Neural crest cell (in vitro differentiated cells): Measurements from ENCODE around the gene SV2B. TPM values are rescaled to one million over a fixed set of nuclear protein-coding genes. Genes with fewer than 3 reads are reported as not detected.

Experiments
- DNase-seq: peaks from one replicate; pipeline ENCODE4 v3.0.0; 2021; ENCODE audit warnings: low read depth, mixed read lengths, low spot score
- H3K27ac Mint-ChIP-seq: one replicate; pipeline ENCODE4 v1.8.0; 2021; ENCODE audit warnings: mild to moderate bottlenecking, mixed read lengths; ENCODE audit not compliant: unreplicated experiment
- H3K27me3 Mint-ChIP-seq: 2 replicates; pipeline ENCODE4 v1.8.0; 2021; ENCODE audit warnings: low read depth, mild to moderate bottlenecking, mixed read lengths
- H3K36me3 Mint-ChIP-seq: 2 replicates; pipeline ENCODE4 v1.8.0; 2021; ENCODE audit warnings: low read depth, mild to moderate bottlenecking, mixed read lengths
- H3K4me1 Mint-ChIP-seq: 2 replicates; pipeline ENCODE4 v1.8.0; 2021; ENCODE audit warnings: mixed read lengths
- H3K4me3 Mint-ChIP-seq: one replicate; pipeline ENCODE4 v1.8.0; 2021; ENCODE audit warnings: mild to moderate bottlenecking, mixed read lengths
- H3K9me3 Mint-ChIP-seq: 2 replicates; pipeline ENCODE4 v1.8.0; 2021; ENCODE audit warnings: mixed read lengths
- CTCF ChIP-seq: fragments of 200-600 bp; sonication (generic); conservative IDR thresholded peaks from 2 replicates; pipeline ENCODE4 v1.5.0; 2021; ENCODE audit warnings: antibody characterized with exemption, mild to moderate bottlenecking
- total RNA-seq: library from RNA; stranded (reverse); gene quantifications from 2 replicates; pipeline ENCODE4 v1.2.1, GENCODE V29; 2021

SV2B gene
- total RNA-seq, 1 donor from 2014 or later, result not detected

DNA sequence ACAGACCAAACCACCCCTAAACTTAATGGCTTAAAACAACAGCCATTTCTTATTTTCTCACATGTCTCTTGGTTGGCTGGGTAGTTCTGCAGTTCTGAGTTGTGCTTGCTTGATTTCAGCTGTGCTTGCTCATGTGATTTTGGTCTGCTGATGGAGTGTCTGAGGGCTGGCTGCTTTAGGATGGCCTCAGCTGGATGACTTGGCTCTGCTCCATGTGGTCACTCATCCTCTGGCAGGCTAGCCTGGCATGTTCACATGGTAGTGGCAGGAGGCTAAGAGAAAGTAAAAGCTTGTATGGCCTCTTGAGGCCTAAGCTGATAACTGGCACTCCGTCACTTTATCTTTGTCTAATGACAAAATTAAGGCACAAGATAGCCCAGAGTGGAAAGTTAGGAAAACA lies 4.1 kb downstream of the SV2B start:
- no peak for TF ChIP-seq CTCF
- no peak overlapping the region for H3K27ac Mint-ChIP-seq

DNA sequence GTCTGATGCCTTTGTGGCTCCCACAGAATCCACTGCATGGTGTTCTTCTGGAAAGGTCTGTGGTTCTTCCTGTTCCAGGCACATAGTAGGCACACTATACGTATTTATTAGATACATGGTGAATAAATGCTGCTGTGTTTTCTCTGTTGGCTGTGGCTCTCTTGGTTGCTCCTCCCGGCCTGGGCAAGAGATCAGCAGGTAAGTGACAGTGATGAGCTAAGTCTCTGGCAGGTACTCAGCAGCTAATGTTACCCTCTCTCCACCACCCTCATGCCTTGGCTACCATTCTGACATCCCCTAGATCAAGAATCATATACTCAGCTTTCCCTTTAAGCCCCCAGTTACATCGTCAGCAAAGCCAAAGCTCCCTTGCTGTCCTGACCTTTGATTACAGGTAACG lies 8.4 kb downstream of the SV2B start:
- TF ChIP-seq CTCF, result no peak

More for the DNA sequence above, 4.1 kb downstream of the SV2B start:
- Mint-ChIP-seq H3K9me3 (no peaks in the 10 kb centered on the region), H3K27me3 (peaks cover 79% of the 10 kb centered on the region), H3K4me3 (no peak overlapping the region), H3K36me3 (no peaks in the 10 kb centered on the region), H3K4me1 (peaks cover 11% of the 10 kb centered on the region)
- no peak for DNase-seq

GRCh38 chr15:91109885-91110284 lies 9.8 kb downstream of the SV2B start:
- H3K27me3 Mint-ChIP-seq, result peaks cover 43% of the 10 kb centered on the region
- H3K9me3 Mint-ChIP-seq, result no peaks in the 10 kb centered on the region
- H3K4me3 Mint-ChIP-seq, result no peak overlapping the region
- no peak for TF ChIP-seq CTCF
- no peak overlapping the region for H3K27ac Mint-ChIP-seq
- no peaks in the 10 kb centered on the region for H3K4me1 Mint-ChIP-seq
- H3K36me3 Mint-ChIP-seq, result no peaks in the 10 kb centered on the region
- DNase-seq, result no peak

More for the DNA sequence above, 8.4 kb downstream of the SV2B start:
- Mint-ChIP-seq H3K9me3 (no peaks in the 10 kb centered on the region), H3K27ac (no peak overlapping the region), H3K4me3 (no peak overlapping the region), H3K4me1 (no peaks in the 10 kb centered on the region), H3K36me3 (no peaks in the 10 kb centered on the region), H3K27me3 (peaks cover 52% of the 10 kb centered on the region)
- no peak for DNase-seq

GRCh38 chr15:91110407-91110806 lies 10.3 kb downstream of the SV2B start:
- TF ChIP-seq CTCF, result no peak
- H3K4me1 Mint-ChIP-seq, result no peaks in the 10 kb centered on the region
- no peak overlapping the region for H3K27ac Mint-ChIP-seq
- no peaks in the 10 kb centered on the region for H3K36me3 Mint-ChIP-seq
- H3K27me3 Mint-ChIP-seq, result peaks cover 38% of the 10 kb centered on the region
- no peak for DNase-seq
- H3K9me3 Mint-ChIP-seq, result no peaks in the 10 kb centered on the region
- H3K4me3 Mint-ChIP-seq, result no peak overlapping the region

- H3K27me3 Mint-ChIP-seq, result peaks cover 32% of the 10 kb centered on the region
Measured at GRCh38 chr15:91113030-91113429, 13.0 kb downstream of the SV2B start.

More at GRCh38 chr15:91113030-91113429, 13.0 kb downstream of the SV2B start:
- no peaks in the 10 kb centered on the region for H3K4me1 Mint-ChIP-seq
- no peak overlapping the region for H3K4me3 Mint-ChIP-seq
- TF ChIP-seq CTCF, result no peak
- no peaks in the 10 kb centered on the region for H3K9me3 Mint-ChIP-seq
- no peak overlapping the region for H3K27ac Mint-ChIP-seq
- no peak for DNase-seq
- no peaks in the 10 kb centered on the region for H3K36me3 Mint-ChIP-seq
